HG03558 (cell line): Measurements from ENCODE around the gene ZNF26.

ENCODE experiments used
- ATAC-seq: cut with Tn5 transposase; IDR thresholded peaks from one replicate; pipeline ENCODE4 v1.9.1; 2021; ENCODE audit warnings: moderate number of reproducible peaks; ENCODE audit not compliant: unreplicated experiment; ENCODE audit errors: extremely low read depth

Gene ZNF26

GRCh38 chr12:133058203-133059113 lies 72.3 kb downstream of the ZNF26 start:
- no peak for ATAC-seq

- no peak for ATAC-seq
These were observed 75.8 kb downstream of the ZNF26 start for GRCh38 chr12:133061954-133062353.

GRCh38 chr12:133063556-133063955 lies 77.4 kb downstream of the ZNF26 start:
- no peak for ATAC-seq

GRCh38 chr12:133073836-133074235 lies 87.7 kb downstream of the ZNF26 start:
- ATAC-seq: no peak
